DMS114 treated with DMSO at 0.1 percent for 48 hours (cell line): ENCODE measurements around the gene GAL3ST2.
"Not testable (repeated sequence)": the region's sequence is repeated elsewhere in the genome, so short reads cannot be mapped to it uniquely, and the experiment has no call there.

Experiments
- DNase-seq: peaks from one replicate; lab custom pipeline; 2025; ENCODE audit not compliant: unreplicated experiment; lab: John Stamatoyannopoulos, UW

GAL3ST2 gene

DNA sequence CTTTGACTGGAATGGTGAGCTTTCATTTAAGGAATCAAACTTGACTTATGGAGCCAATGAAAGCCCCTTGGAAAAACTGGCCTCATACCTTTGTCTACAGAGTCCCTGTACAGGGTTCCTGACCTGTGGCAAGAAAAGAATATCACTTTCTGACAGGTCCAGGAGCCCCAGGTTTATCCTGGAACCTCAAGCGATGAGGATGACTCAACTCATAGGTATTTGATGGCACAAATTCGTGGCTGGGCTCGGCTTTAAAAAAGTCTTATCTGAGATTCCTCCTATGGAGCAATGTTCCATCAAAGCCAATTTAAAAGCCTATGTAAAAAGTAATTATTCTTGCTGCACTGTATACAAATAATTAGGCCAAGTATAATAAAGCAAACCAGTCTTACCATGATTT lies 14.8 kb downstream of the GAL3ST2 start:
- DNase-seq, result not testable (repeated sequence)

GRCh38 chr2:241793385-241793784 lies 16.8 kb downstream of the GAL3ST2 start:
- no peak for DNase-seq

DNA sequence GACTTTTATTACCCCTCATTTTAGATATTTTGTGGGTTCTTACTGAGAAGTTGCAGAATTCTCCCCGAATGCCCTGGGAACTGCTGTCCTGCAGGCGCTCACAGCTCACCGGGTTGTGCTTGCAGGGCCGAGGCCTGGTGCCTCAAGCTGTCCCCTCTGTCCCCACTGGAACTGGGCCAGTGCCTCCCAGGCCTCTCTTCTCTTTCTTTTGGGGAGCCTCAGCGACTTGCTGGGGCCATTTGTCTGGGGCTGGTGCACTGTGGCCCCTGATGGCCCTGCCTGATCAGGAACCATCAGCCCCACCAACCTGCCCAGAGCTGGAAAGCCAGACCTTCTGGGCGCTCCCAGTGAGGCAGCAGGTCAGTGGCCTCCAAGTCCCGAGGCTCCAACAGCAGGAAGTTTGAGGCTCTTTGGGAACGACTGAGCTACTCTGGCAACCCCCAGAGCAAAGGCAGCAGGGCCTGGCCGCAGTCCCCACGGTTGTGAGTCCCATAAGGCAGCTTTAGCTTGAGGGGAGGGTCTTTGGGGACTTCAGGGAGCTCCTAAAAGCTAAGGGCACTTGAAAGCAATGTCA lies 17.7 kb downstream of the GAL3ST2 start:
- DNase-seq, result no peak

DNA sequence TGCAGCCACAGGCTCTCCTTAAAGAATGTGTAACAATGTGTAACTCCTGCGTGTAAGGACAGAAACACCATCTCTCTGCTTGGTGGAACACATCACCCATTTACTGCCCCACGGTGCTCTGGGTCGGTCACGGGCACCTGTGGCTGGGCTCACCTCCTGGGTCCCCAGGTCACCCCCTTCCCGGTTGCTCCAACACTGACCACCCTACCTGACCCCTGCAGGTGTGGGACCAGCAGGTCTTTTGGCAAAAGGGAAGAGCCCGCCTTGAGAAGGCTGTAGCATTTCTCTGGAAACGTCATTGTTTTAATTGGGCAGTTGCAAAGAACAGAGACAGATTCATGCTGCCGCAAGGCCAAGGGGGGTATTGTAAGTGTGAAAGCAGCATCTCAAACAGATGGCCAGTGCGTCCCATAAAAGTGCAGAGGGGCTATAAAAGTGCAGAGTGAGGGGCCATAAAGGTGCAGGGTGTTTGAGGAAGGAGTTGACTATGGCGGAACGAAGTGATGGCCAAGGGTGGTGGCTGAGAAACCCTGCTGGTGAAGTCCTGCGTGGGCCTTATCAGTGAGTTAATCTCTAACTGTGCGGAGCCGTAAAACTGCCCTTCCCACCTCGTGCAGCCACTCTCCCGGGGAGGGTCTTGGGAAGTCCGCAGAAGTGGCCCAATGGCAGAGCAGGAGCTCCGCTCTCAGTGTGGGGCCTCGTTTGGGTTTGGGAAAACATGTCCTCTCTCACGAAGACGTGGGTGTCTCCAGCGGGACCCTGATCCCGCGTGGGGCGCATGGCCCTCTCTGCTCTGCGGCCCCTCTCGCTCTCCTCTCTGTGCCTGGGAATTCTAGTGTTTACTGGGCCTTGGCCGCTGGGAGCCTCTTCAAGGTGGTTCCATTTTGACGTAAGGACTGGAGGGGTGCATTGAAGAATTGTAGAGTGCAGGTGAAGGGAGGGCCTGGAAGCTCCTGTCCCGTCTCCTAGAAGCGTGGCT lies 18.7 kb downstream of the GAL3ST2 start:
- no peak for DNase-seq

GRCh38 chr2:241796209-241796608 lies 19.6 kb downstream of the GAL3ST2 start:
- DNase-seq, result no peak

GRCh38 chr2:241796610-241797138 lies 20.1 kb downstream of the GAL3ST2 start:
- no peak for DNase-seq

- DNase-seq, result no peak
Measured at GRCh38 chr2:241797441-241798080, 20.9 kb downstream of the GAL3ST2 start.

DNA sequence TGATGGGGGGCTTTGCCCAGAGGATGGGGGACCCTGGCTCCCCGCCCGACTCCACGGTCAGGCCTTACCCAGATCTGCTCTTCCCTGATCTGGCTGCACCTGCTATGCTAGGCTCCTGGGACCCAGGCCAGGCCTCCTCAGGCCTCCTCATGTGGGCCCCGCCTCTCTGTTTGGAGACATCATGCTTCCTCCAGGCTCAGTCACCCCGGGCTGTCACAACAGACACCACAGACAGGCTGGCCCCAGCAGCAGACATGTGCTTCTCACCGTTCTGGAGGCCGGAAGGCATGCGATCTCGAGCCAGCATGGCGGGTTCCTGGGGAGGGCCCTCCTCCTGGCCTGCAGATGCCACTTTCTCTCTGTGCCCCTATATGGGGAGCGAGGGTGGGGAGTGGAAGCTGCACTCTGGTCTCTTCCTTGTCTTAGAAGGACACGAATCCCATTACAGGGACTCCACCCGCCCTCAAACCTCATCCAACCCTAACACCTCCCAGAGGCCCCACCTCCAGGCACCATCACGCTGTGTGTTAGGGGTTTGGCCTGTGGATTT lies 21.5 kb downstream of the GAL3ST2 start:
- DNase-seq, result no peak

- no peak for DNase-seq
Measured at GRCh38 chr2:241798631-241799521, 22.3 kb downstream of the GAL3ST2 start.

GRCh38 chr2:241799522-241800197 lies 23.0 kb downstream of the GAL3ST2 start:
- DNase-seq, result no peak

- not testable (repeated sequence) for DNase-seq
Measured at GRCh38 chr2:241800198-241800903, 23.7 kb downstream of the GAL3ST2 start.

GRCh38 chr2:241801611-241802420 lies 25.2 kb downstream of the GAL3ST2 start:
- no peak for DNase-seq

DNA sequence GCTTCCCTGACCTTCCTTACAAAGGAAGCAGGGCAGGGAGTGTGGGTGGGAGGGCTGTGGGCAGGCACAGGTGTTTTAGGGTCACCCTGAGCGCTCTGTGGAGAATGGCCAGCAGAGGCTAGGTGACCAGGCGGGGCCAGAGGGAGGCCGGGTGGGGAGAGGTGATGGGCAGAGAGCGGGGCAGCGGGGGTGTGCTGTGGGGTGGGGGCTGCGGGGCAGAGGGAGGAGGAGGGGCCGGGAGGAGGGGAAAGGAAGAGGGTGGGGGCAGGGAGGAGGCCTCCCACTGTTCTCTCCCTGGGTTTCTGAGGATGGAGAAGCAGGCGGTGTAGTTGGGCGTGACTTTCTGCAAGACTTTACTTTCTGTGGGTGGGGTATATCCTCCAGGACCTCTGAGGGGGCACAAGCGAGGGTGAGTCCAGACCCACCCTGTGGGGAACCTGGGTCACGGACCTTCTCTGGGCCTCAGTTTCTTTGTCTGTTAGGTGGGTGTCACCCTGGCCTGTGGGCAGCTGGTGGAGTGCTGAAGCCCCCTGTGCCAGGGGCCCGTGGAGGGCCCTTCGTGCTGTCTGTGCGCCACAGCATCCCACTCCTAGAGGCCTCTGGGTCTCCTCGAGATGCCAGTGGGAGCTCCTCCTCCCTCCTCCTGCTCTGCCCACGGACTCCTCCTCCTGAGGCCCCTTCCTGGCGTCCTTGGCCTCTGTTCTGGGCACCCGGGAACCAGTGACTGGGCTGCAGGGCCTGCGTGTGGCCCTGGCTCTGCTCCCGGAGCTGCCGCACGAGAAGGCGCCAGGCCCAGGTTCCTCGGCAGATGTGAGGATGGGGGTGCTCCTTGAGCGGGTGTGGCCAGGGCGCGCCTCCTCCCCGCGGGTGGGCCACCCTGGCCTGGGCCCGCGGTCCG lies 26.0 kb downstream of the GAL3ST2 start:
- DNase-seq, result no peak

- peak; percentile 41 for DNase-seq
Measured at GRCh38 chr2:241803387-241804325, 27.0 kb downstream of the GAL3ST2 start.

DNA sequence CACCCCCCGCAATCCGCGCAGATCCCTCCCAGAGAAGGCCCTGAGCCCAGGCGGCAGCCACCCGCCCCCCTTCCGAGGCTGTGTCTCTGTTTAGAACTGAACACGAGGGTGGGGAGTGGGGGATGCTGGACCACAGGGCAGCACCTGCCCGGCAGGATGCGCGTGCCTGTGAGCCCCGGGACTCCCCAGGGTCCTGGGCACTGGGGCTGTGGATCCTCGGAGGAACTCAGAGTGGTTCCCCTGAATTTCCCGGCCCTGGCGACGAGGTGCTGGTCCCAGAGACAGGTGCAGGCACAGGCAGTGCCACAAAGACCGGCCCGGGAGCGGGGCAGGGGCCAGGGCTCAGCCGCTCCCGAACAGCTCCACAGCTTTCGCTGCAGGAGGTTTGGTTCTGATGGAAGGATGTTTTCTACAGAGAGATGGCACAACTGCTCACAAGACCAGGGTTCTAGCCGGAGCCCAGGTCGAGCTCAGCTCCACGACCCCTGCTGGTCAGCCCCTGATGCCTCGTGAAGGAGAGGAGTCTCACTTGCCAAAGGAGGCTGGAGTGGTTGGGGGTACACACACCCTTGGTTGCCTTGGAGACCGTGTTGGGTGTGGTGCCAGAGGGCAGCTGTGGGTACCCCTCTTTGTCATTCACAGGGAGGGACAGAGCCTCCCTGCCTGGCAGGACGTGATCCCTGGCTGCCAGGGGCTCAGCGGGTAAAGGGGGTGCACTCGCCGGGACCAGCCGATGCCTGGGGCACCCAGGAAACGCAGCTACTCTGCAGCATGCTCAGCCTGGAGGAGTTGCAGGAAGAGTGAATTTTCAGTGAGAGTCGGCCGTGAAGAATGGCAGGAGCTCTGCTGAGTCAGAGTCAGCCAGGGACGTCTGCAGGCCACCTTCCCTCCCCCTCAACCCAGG lies 28.0 kb downstream of the GAL3ST2 start:
- no peak for DNase-seq
